GM19239 (cell line): ENCODE measurements around the gene LZIC.
"Not testable (repeated sequence)": the region's sequence is repeated elsewhere in the genome, so short reads cannot be mapped to it uniquely, and the experiment has no call there.

Experiments
- DNase-seq: peaks from one replicate; pipeline ENCODE4 v3.0.0; 2011; ENCODE audit warnings: low spot score; ENCODE audit not compliant: insufficient read length
- FAIRE-seq: peaks from 2 replicates; lab custom pipeline; 2011; peaks lifted over from hg19 to GRCh38; lab: Jason Lieb, UNC

Gene LZIC

GRCh38 chr1:9942939-9943788, at the start of gene LZIC, which contains the start of gene NMNAT1:
TSS of gene LZIC (minus strand) at chr1:9943391. CDS start at chr1:9936619, 6,772 bp downstream.
TSS of gene NMNAT1 (plus strand) at chr1:9943475. CDS start at chr1:9972074, 28,599 bp downstream.
- peak; percentile 74 for DNase-seq
- peak; percentile 89 for FAIRE-seq

- FAIRE-seq, result no peak
- DNase-seq, result no peak
These were observed 49.7 kb upstream of the LZIC start for GRCh38 chr1:9992910-9993309.

GRCh38 chr1:9990944-9991343, 47.8 kb upstream of the LZIC start:
- DNase-seq (no peak), FAIRE-seq (no peak)

GRCh38 chr1:9989773-9990172, 46.6 kb upstream of the LZIC start:
- DNase-seq (no peak), FAIRE-seq (no peak)

GRCh38 chr1:9985001-9985400, 41.8 kb upstream of the LZIC start:
- DNase-seq (no peak), FAIRE-seq (no peak)

- FAIRE-seq, result no peak
- DNase-seq, result no peak
These were observed 41.1 kb upstream of the LZIC start for GRCh38 chr1:9984253-9984652.

GRCh38 chr1:9960706-9961562, 17.7 kb upstream of the LZIC start:
- DNase-seq (peak; percentile 51), FAIRE-seq (peak; percentile 92)

GRCh38 chr1:9960011-9960410, 16.8 kb upstream of the LZIC start:
- DNase-seq (no peak), FAIRE-seq (no peak)

GRCh38 chr1:9957726-9958125, 14.5 kb upstream of the LZIC start:
- FAIRE-seq, result no peak
- DNase-seq, result no peak

- no peak for DNase-seq
- no peak for FAIRE-seq
These were observed 3.1 kb upstream of the LZIC start for GRCh38 chr1:9946315-9946714.

GRCh38 chr1:9942399-9942938, 722 bp downstream of the LZIC start:
- FAIRE-seq, result no peak
- peak; percentile 36 for DNase-seq

GRCh38 chr1:9929431-9930385, 13.5 kb downstream of the LZIC start:
- no peak for DNase-seq
- no peak for FAIRE-seq

- FAIRE-seq, result no peak
- DNase-seq, result no peak
These were observed 15.9 kb downstream of the LZIC start for GRCh38 chr1:9927259-9927658.

- DNase-seq, result no peak
- FAIRE-seq, result no peak
These were observed 20.8 kb downstream of the LZIC start for GRCh38 chr1:9922342-9922741.

GRCh38 chr1:9920606-9921005, 22.6 kb downstream of the LZIC start:
- DNase-seq, result no peak
- FAIRE-seq, result no peak

GRCh38 chr1:9917901-9918300, 25.3 kb downstream of the LZIC start:
- FAIRE-seq, result no peak
- no peak for DNase-seq

GRCh38 chr1:9917495-9917894, 25.7 kb downstream of the LZIC start:
- FAIRE-seq, DNase-seq: not testable (repeated sequence)

GRCh38 chr1:9916452-9916851, 26.7 kb downstream of the LZIC start:
- no peak for DNase-seq
- no peak for FAIRE-seq

GRCh38 chr1:9914610-9914937, 28.6 kb downstream of the LZIC start:
- DNase-seq, result no peak
- FAIRE-seq, result no peak
